Thyroid gland (tissue), 4 donors: Measurements from ENCODE around the gene GALNT2.

ENCODE experiments used
- CTCF ChIP-seq, 6 experiments: fragments of 200-600 bp in 3 of 6; fragments of 450-650 bp in 3 of 6; sonication (generic) in 3 of 6; IDR thresholded peaks; one replicate each; pipeline ENCODE4 v1.5.1; 2016 to 2019; ENCODE audit warnings: antibody characterized with exemption in 6 of 6, mild to moderate bottlenecking in 2 of 6, inconsistent platforms in 1 of 6, moderate library complexity in 1 of 6
- POLR2A ChIP-seq, 2 donors: fragments of 450-650 bp; IDR thresholded peaks; one replicate each; pipeline ENCODE4 v1.6.1; 2017; ENCODE audit warnings: antibody characterized with exemption in 2 of 2, mild to moderate bottlenecking in 2 of 2, moderate library complexity in 1 of 2

GRCh38 chr1:230169454-230170152, 102.6 kb downstream of the GALNT2 start:
- no peak for TF ChIP-seq CTCF (IDR thresholded peaks at IDR 0.05)
- TF ChIP-seq POLR2A (IDR thresholded peaks at IDR 0.05) = no peak
